HG03565 (cell line): ENCODE results near the gene MTMR6.
"Not testable (repeated sequence)": the region's sequence is repeated elsewhere in the genome, so short reads cannot be mapped to it uniquely, and the experiment has no call there.

Source experiments
- ATAC-seq: cut with Tn5 transposase; IDR thresholded peaks from one replicate; pipeline ENCODE4 v1.9.1; 2021; ENCODE audit warnings: mild to moderate bottlenecking, moderate library complexity; ENCODE audit not compliant: unreplicated experiment

The MTMR6 gene

GRCh38 chr13:25286969-25287961, at the start of gene MTMR6:
TSS of gene MTMR6 (minus strand) at chr13:25287488. CDS start at chr13:25287247, 241 bp downstream.
- ATAC-seq, result peak; percentile 95

DNA sequence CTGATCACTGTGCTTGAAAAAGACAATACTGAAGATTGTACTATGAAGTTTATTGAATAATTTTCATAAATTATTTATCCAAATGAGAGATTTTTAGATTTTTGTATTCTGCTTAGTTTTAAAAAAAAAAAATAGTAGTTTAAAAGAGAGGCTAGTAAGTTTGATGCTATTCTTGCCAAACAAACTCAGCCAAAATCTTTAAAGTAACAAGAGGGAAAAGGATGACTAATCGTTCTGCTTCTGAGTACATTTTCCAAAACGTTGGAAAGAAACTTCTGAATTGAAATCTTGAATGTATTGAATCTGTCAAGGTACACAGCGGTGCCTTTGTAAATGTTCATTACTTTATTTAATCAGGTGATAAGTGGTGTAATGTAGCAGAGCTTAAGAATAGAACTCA, 48.6 kb upstream of the MTMR6 start:
- no peak for ATAC-seq

DNA sequence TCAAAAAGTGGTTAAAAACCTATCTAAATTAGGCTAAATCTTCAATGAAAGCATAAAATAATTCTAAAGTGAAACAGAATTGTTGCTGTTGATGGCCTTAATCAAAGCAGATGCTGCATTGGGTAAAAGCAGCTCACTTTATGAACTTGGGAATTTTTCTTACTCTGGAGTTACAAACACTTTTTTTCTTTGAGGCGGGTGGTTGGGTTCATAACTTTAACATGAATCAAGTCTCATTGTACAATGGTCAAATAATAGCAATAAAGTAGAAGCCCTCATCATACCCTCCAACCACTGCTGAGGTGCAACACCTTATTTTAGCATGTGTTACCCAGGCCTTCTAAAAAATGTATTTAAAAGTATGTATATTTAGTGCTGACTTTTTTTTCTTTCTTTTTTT, 43.3 kb upstream of the MTMR6 start:
- no peak for ATAC-seq

GRCh38 chr13:25329706-25330105, 42.4 kb upstream of the MTMR6 start:
- no peak for ATAC-seq

GRCh38 chr13:25324100-25324499, 36.8 kb upstream of the MTMR6 start:
- no peak for ATAC-seq

- ATAC-seq, result no peak
Observed at GRCh38 chr13:25319771-25320170, 32.5 kb upstream of the MTMR6 start.

- not testable (repeated sequence) for ATAC-seq
Observed at GRCh38 chr13:25318946-25319345, 31.7 kb upstream of the MTMR6 start.

- no peak for ATAC-seq
Observed at GRCh38 chr13:25310891-25311290, 23.6 kb upstream of the MTMR6 start.

DNA sequence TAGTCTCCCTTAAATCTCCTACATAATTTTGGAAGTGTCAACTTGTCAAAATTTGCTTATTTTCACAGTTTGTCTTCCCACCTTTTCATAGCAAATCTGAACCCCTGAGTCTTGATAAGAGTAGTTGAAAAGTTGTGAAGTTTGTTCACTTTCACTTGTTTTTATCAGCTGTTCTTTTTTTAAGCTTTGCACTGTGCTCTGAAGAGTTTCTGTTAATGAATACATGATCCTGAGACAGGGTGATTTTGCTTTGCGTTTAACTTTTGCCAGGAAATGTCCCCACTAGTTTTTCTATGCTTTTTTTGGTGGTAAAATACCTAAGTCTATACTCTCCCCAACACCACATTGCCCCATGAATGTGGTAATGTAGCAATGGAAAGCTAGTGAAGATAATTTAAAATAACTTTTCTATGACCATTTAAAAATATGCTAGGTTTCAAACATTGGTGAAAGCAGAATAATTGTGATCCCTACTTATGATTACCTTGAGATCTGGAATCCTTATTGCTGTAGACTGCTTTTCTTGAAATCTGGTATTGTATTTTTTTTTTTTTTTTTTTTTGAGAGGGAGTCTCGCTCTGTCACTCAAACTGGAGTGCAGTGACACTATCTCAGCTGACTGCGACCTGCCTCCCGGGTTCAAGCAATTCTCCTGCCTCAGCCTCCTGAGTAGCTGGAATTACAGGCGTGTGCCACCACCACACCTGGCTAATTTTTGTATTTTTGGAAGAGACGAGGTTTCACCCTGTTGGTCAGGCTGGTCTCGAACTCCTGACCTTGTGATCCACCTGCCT, 19.6 kb upstream of the MTMR6 start:
- no peak for ATAC-seq

DNA sequence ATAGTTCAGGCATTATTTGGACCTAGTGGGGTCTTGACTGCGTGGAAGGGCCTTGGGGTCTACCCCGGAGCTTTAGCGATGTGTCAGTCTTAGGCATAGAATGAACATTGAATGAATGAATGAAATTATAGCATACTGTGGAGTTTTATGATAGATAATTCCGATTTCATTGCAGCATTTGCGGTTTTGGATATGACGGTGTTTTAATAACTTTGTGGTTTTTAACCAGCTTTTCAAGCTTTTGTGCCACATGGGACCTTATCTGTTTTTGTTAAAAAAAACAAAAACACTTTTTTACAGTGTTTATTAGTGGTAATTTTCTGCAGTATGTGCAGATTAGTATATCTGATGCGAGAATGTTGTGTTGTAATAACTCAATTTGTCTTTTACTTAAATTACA, 14.8 kb upstream of the MTMR6 start:
- ATAC-seq, result no peak

DNA sequence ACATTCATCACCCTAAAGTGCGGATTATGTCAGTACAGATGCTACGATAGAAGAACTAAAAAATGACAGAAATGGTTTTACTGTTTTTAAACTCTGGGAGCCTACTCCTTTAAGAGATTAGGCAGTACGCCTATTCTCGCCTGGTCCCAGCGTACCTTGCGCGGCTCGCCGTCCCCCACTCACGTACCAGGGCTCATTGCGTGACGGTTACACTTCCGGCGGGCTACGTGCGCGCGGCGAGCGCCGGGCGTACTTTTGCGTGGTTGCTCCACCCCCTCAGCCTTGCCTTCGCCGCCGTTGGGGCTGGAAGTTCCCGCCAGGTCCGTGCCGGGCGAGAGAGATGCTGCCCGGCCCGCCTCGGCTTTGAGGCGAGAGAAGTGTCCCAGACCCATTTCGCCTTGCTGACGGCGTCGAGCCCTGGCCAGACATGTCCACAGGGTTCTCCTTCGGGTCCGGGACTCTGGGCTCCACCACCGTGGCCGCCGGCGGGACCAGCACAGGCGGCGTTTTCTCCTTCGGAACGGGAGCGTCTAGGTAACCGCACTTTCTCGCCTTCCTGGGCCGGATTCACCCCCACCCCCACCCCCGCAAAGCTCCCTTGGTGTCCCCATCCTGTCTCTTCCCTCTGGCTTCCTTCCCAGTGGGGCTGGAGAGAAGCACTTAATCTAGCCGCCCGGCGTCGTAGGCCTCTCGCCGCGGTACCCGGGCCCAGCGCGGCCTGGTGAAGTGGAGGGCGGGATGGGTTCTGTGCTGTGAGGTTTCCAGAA, 14.2 kb upstream of the MTMR6 start, which contains the start of gene NUP58:
Gene NUP58 (plus strand): TSS at position 279 of the 767 bp plus-strand sequence. CDS start 149 bp downstream, at position 428.
- peak; percentile 96 for ATAC-seq

- peak; percentile 16 for ATAC-seq
Observed at GRCh38 chr13:25300861-25301346, 13.6 kb upstream of the MTMR6 start.

DNA sequence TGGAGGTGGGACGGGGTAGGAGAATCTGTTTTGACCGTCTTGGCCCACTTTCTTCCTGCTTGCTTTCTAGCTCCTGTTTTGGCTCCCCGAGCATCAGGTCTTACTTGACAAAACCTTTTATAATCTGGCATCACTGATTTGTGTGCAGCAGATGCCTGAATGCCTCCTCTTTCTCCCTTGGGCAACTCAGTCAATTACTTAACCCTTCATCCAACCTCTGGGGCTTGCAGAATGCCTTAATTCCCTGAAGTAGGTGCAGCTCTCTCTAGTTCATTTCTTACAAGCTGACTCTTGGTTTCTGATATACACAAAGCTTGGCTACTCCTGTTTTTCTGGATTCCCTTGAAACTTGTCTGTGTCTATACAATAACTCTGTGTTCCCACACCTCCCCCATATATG, 8.4 kb upstream of the MTMR6 start:
- no peak for ATAC-seq

GRCh38 chr13:25295228-25295627, 7.9 kb upstream of the MTMR6 start:
- no peak for ATAC-seq

GRCh38 chr13:25292301-25292700, 5.0 kb upstream of the MTMR6 start:
- no peak for ATAC-seq

DNA sequence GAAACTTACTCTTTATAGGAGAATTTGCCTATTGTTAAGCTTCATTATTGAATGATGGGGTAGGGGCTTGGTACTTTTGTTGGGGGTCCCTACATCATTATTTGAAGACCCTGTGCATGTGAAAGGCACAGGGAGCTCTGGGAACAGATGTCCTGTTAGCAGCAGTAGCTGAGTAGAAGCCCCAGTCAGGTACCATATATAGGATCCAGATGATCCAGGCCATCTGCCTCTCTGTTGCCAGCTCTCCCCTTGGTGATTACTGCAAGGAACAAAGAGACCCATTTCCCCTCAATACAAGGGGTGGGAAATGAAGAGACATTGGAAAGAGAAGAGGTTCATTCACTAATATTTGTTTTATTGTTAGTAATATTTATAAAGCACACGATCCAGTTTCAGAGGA, 4.4 kb upstream of the MTMR6 start:
- no peak for ATAC-seq

- no peak for ATAC-seq
Observed at GRCh38 chr13:25288966-25289365, 1.7 kb upstream of the MTMR6 start.

DNA sequence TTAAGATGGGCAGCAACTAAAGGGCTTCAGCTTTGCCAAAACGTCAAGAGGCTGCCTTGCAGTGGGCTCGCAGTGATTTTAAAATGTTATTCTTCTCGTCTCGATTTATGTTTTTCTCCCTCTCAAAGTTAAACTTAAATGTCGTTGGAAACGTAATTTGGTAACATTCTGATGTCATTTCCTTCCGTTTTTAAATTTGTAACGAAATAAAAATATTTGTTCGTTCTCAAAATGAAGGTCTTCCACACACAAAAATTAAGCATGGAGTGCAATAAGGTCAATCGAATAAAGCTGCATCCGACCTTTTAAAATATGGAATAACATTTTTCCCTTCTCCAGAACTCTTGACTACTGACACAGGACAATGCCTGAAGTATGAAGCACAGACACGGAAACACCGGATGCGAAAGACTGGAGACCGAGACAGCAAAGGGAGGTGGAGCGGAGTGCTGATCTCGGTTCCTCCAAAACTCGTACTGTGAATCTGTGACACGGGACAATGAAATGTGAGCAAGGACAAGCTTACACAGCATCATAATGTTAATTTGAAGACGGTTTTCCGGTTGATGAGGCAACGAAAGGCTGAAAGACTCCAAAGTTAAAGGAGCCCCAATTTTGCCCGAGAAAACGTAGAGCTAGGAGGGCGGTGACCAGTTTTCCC, 850 bp downstream of the MTMR6 start:
- ATAC-seq, result no peak

GRCh38 chr13:25281935-25282332, 5.4 kb downstream of the MTMR6 start:
- ATAC-seq, result peak; percentile 27
